Measurements from ENCODE around the gene KIF13A. TPM values are rescaled to one million over a fixed set of nuclear protein-coding genes. Genes with fewer than 3 reads are reported as not detected.

The KIF13A gene
- total and polyA plus RNA-seq, 9 of the 15 experiments (the other 6 are each of a cell fraction or from before 2014, with no cell fraction given) = 3.6 to 44.3 (median 29.7) TPM

DNA sequence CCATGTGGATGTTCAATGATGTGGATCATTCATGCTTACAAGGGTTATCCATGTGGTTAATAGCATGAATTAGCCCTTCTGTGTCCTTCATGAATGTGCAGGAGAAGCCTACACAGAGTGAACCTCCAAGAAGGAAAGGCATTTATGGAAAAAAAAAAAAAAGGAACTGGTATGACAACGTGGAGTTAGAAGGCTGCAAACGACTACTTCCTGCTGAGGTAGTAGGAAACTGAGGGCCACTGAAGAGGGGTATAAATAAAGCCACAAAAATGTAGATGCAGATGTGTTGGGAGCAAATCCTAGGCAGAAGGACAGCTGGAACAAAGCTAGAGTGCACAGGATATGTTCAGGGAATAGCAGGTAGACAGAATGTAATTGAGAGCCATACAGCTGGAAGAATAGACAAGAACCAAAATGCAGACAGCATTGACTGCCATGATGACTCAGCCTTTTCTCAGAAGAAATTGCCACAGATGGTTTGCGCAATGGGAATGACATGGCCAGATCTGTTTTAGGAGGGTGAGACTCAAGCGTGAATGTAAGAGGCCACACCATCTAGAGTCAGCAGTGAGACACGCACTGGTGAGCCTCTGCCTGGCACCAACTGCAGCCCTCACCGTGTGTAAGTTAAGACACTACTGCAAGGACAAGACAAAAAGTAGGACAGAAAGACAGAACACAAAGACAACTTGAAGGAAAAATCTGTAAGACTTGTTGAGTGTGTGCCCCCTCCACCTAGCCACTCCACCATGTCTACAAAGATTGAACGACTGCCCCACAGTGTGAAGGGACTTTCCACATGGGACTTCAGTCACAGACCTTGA is 79.8 kb downstream of the KIF13A start (continued):
- TF ChIP-seq ETS1 (conservative IDR thresholded peaks at IDR 0.05; ENCODE audit: control insufficient read depth, low read depth, low read length) (no peak; the same call in 1 of the 2 replicates), BCL6 (CRISPR knock-in tag; IDR thresholded peaks at IDR 0.05) (0 out of 2 replicates have a peak, but pooled peaks have one; percentile 32), E2F3 (CRISPR knock-in tag; IDR thresholded peaks at IDR 0.05) (peak; percentile 12; the same call in 1 of the 2 replicates), ZNF507 (tag; conservative IDR thresholded peaks at IDR 0.05) (no peak), EP400 (IDR thresholded peaks at IDR 0.05) (peak; percentile 95), TOE1 (IDR thresholded peaks at IDR 0.05; ENCODE audit: borderline replicate concordance) (peak; percentile 75; the same call in 1 of the 2 replicates), TOE1 (CRISPR knock-in tag; IDR thresholded peaks at IDR 0.05; ENCODE audit: borderline replicate concordance, low read depth) (0 out of 2 replicates have a peak, but pooled peaks have one; percentile 24), ZNF263 (CRISPR knock-in tag; IDR thresholded peaks at IDR 0.05; ENCODE audit: borderline replicate concordance) (no peak), SLC30A9 (CRISPR knock-in tag; IDR thresholded peaks at IDR 0.05) (no peak), HSF4 (CRISPR knock-in tag; IDR thresholded peaks at IDR 0.05; ENCODE audit: borderline replicate concordance) (no peak), JUN (IDR thresholded peaks at IDR 0.05; ENCODE audit: borderline replicate concordance, low read depth, low read length) (peak; percentile 95), JUN (CRISPR knock-in tag; IDR thresholded peaks at IDR 0.05; ENCODE audit: borderline replicate concordance) (no peak), ARHGAP35 (IDR thresholded peaks at IDR 0.05; ENCODE audit: partially characterized antibody) (no peak), ZHX1 (conservative IDR thresholded peaks at IDR 0.05; ENCODE audit: low read length) (peak; percentile 87; the same call in 1 of the 2 replicates), ZNF197 (CRISPR knock-in tag; IDR thresholded peaks at IDR 0.05; ENCODE audit: low read depth) (peak; percentile 78), SRSF7 (optimal IDR thresholded peaks at IDR 0.05; ENCODE audit: low read depth, low read length) (no peak), ZNF232 (CRISPR knock-in tag; IDR thresholded peaks at IDR 0.05) (no peak), CREB3 (tag; conservative IDR thresholded peaks at IDR 0.05; ENCODE audit: low read depth) (peak; percentile 86; the same call in 1 of the 2 replicates)
- TF ChIP-seq, protein P1, sequence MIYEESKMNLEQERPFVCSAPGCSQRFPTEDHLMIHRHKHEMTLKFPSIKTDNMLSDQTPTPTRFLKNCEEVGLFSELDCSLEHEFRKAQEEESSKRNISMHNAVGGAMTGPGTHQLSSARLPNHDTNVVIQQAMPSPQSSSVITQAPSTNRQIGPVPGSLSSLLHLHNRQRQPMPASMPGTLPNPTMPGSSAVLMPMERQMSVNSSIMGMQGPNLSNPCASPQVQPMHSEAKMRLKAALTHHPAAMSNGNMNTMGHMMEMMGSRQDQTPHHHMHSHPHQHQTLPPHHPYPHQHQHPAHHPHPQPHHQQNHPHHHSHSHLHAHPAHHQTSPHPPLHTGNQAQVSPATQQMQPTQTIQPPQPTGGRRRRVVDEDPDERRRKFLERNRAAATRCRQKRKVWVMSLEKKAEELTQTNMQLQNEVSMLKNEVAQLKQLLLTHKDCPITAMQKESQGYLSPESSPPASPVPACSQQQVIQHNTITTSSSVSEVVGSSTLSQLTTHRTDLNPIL (CRISPR knock-in tag; IDR thresholded peaks at IDR 0.05) = no peak
